ENCODE measurements around the gene SEC11A. TPM values are rescaled to one million over a fixed set of nuclear protein-coding genes. Genes with fewer than 3 reads are reported as not detected.
A peak's percentile ranks its signal among the peaks of the same experiment; 100 is the strongest.
"Not testable (repeated sequence)": the region's sequence is repeated elsewhere in the genome, so short reads cannot be mapped to it uniquely, and the experiment has no call there.

SEC11A gene
- total RNA-seq, 2 experiments from 2014 or later, result 110 to 119 TPM

DNA sequence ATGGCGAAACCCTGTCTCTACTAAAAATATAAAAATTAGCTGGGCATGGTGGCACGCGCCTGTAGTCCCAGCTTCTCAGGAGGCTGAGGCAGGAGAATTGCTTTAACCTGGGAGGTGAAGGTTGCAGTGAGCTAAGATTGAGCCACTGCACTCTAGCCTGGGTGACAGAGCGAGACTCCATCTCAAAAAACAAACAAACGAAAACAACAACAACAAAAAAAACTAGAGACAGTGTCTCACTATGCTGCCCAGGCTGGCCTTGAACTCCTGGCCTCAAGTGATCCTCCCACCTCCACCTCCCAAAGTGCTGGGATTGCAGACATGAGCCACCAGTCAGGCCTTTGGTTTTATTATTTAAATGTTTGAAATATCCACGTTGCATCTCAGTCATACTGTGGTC is 35.8 kb upstream of the SEC11A start:
- CTCF ChIA-PET, result interaction anchor here (1.0 to 2.9 kb wide), 2 partner anchors 16 to 17 kb away, joined by 3 to 10 read pairs; no protein-coding TSS in a partner anchor
- not testable (repeated sequence) for H3K27ac Mint-ChIP-seq, H3K4me3 Mint-ChIP-seq, H3K27me3 Mint-ChIP-seq, H3K9me3 Mint-ChIP-seq, DNase-seq
- peaks cover 43% of the 10 kb centered on the region for H3K36me3 Mint-ChIP-seq (ENCODE audit: low read depth)
- POLR2A ChIA-PET, result interaction anchor here (0.6 kb wide), 1 partner anchor 88 kb away, joined by 4 read pairs; no protein-coding TSS in a partner anchor
- H3K4me1 Mint-ChIP-seq, result peaks cover 60% of the 10 kb centered on the region

DNA sequence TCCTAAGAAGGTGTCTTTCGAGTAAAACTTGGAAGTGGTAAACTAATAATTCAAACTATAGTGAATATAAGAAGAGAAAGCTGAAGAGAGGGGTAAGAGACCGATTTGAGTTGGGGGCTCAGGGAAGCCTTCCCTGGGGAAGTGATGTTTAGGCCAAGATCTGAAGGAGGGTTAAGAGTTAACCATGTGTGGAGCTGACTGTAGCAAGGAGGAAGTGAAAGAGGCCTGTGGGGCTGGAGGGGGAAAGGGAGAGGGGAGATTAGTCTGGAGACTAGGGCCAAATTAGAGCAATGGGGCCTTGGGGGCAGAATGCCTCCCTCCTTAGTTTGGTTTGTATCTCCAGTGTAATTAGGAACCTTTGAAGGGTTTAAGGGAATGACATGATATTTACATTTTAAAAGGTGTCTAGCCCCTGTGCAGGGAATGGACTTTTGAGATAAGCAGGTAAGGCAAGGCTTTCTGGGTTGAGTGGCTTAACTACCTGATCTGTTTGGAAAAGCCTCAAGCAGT is 34.7 kb upstream of the SEC11A start:
- Mint-ChIP-seq H3K9me3 (no peaks in the 10 kb centered on the region), H3K4me3 (peak overlapping the region; percentile 89), H3K27me3 (no peaks in the 10 kb centered on the region), H3K27ac (peak overlapping the region; percentile 73), H3K36me3 (ENCODE audit: low read depth) (peaks cover 40% of the 10 kb centered on the region), H3K4me1 (peaks cover 64% of the 10 kb centered on the region)
- no peak for DNase-seq
- POLR2A ChIA-PET, result no interaction called here
- CTCF ChIA-PET, result interaction anchor here (0.5 to 2.9 kb wide), 9 partner anchors 10 to 119 kb away, joined by 3 to 10 read pairs (median 4); no protein-coding TSS in a partner anchor

DNA sequence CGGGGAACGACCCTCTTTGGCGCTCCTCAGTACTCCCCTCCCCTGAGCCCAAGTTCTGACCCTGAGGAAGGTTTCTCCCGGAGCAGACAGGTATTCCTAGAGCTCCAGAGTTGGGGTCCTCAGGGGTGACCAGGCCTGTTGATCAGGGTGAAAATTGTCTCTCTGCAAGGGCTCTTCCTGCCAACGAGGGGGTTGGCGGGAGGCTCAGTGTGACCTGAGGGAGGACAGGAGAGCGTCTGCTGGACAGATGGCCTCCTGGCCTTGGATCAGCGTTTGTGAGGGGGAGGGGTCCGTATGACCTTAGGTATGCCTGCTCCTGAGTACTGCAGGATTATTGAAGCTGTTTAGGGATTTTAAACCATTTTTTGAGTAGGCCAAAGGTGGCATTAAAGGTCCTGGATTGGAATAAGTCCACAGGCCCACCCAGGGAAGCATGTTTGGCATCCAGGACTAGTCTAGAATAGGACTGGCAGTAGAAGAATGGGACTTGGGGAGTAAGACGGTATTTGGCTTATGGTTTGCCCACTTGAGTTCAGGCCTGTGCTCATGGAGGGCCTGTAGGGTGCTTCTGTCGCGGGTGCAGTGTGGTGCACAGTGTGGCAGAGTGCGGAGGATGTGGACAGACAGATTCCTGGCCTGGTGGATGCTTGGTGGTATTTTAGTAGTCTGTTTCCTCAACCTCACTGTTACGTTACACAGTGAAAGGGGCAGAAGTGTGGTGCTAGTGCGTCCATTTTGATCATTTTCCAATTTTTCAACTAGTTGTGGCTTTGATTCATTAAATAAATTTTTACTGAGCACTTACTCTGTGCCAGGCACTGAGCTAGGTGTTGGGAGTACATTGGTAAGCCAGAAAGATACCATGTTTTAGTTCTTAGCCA is 33.4 kb upstream of the SEC11A start:
- ChIA-PET POLR2A (interaction anchor here (0.7 kb wide), 1 partner anchor 15 kb away, joined by 5 read pairs; no protein-coding TSS in a partner anchor), CTCF (interaction anchor here (0.9 to 2.9 kb wide), 11 partner anchors 9 to 151 kb away, joined by 3 to 10 read pairs (median 4); partner anchors contain the start of genes SEC11A and WDR73)
- Mint-ChIP-seq H3K27ac (peak overlapping the region; percentile 93), H3K27me3 (no peaks in the 10 kb centered on the region), H3K9me3 (no peaks in the 10 kb centered on the region), H3K4me3 (peak overlapping the region; percentile 89), H3K4me1 (peaks cover 64% of the 10 kb centered on the region), H3K36me3 (ENCODE audit: low read depth) (peaks cover 38% of the 10 kb centered on the region)
- DNase-seq, result peak; percentile 68

DNA sequence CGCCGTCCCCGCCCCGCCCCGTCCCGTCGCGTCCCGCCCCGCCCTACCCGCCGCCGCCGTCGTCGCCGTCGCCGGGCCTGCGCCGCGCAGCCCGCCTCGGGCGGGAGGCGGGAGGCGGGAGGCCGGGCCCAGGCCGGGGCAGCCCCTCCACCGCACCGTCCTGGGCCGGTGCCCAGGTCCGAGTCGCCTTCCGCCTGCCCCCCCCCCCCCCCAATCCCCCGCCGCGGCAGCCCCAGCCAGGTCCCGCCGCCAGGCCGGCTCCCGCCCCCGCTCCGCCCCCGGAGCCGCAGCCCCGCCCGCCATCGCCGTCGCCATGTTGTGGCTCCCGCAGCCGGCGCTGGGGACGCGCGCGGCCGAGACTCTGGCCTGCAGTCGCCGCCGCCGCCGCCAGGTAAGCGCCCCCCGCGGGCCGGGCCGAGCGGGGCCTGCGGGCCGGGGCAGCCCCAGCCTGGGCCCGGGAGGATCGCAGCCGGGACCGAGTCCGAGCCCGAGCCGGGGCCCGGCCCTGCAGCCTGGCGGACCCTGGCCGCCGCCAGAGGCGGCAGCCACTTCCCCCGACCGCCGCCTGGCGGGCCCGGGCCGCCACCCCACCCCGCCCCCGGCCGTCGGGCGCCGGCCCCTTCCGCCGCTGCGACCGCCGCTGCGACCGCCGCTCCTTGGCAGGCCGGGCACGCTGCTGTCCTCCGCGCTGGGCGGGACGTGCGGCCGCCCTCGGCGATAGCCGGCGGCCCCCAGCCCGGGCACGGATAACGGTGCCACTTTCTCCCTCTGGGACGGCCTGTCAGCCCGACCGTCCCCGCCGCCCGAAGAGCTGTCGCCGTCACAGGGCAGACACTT is 32.6 kb upstream of the SEC11A start, which contains the start of gene ZNF592:
TSS of gene ZNF592 (plus strand) at position 319 of the 837 bp plus-strand sequence. CDS start 34,084 bp downstream, outside the sequence.
- Mint-ChIP-seq H3K4me1 (peaks cover 60% of the 10 kb centered on the region), H3K36me3 (ENCODE audit: low read depth) (peaks cover 31% of the 10 kb centered on the region), H3K4me3 (peak within 1 kb of the TSS; percentile 89), H3K27me3 (no peaks in the 10 kb centered on the region), H3K27ac (peak within 1 kb of the TSS; percentile 93), H3K9me3 (no peaks in the 10 kb centered on the region)
- POLR2A ChIA-PET, result interaction anchor here (0.7 to 1.6 kb wide), 2 partner anchors 14 to 32 kb away, joined by 5 to 6 read pairs; partner anchors contain the start of gene SEC11A
- DNase-seq, result peak; percentile 77
- CTCF ChIA-PET, result interaction anchor here (0.9 to 2.9 kb wide), 8 partner anchors 8 to 150 kb away, joined by 3 to 10 read pairs (median 6); partner anchors contain the start of genes SEC11A and WDR73

DNA sequence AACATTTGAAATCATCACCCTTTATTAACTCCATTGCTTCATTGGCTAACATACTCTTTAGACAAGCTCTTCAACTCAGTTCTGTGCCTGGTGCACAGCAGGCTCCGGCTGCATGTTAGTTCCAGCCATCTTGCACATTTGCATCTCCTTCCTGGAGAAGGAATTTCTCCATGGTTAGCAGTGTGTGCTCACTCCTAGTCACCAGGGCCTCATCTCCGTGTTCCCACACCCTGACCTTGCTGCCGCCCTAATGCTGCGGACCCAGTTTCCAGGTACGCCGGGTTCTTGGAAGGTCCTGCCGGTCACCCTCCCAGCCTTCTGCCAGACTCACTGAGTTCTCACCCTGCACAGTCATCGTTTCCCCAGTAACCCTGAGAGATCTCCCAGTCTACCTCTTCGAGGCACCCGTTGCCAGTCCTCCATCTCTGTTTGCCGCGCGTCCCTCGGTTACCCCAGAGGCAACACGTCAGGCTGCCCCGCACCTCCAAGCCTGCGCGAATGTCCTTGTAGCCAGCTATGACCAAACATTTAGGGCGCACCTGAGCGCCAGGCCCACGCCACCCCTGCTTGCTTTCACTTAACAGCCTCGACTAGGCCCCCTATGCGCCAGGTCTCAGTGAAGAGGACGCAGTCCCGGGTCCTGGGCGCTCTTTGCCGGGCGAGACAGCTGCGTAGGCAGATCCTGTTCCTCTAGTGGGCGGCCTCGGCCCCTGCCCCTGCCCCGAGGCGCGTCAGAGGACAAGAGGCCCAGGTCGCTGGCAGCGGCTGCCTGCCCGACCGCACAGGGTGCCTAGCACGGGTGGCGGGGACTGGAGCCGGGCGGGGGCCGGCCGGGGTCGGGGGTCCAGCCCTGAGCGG is 31.7 kb upstream of the SEC11A start:
- peaks cover 57% of the 10 kb centered on the region for H3K4me1 Mint-ChIP-seq
- H3K36me3 Mint-ChIP-seq (ENCODE audit: low read depth), result peaks cover 27% of the 10 kb centered on the region
- DNase-seq, result peak; percentile 75
- no peaks in the 10 kb centered on the region for H3K9me3 Mint-ChIP-seq
- ChIA-PET POLR2A (interaction anchor here (1.6 kb wide), 1 partner anchor 32 kb away, joined by 6 read pairs; the partner anchor contains the start of gene SEC11A), CTCF (interaction anchor here (0.7 to 1.1 kb wide), 2 partner anchors 10 to 257 kb away, joined by 4 to 5 read pairs; no protein-coding TSS in a partner anchor)
- peak overlapping the region; percentile 84 for H3K4me3 Mint-ChIP-seq
- no peaks in the 10 kb centered on the region for H3K27me3 Mint-ChIP-seq
- peak overlapping the region; percentile 93 for H3K27ac Mint-ChIP-seq

DNA sequence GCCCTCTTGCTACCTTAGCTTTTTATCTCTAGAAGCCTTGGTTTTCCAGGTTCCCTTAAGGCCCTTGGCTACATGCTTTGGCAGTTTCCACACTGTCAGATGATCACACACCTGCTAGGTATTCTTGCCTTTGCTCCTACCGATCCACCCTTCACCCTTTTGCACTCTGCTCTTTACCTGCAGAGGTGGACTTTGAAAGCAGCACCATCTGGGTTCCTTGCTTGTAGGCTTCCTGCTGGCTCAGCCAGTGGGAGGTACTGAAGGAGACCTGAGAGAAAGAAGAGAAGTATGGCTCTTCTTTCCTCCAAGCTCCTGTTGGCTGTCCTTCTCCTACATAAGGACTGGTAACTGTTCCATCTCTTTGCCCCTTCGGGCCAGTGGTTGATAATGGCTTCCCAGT is 25.2 kb upstream of the SEC11A start:
- no peak for DNase-seq
- no peak overlapping the region for H3K4me3 Mint-ChIP-seq
- POLR2A ChIA-PET, result no interaction called here
- CTCF ChIA-PET, result interaction anchor here (1.4 to 1.6 kb wide), 3 partner anchors 8 to 16 kb away, joined by 5 to 7 read pairs (median 6); no protein-coding TSS in a partner anchor
- no peaks in the 10 kb centered on the region for H3K27me3 Mint-ChIP-seq
- peaks cover 2% of the 10 kb centered on the region for H3K36me3 Mint-ChIP-seq (ENCODE audit: low read depth)
- peaks cover 38% of the 10 kb centered on the region for H3K4me1 Mint-ChIP-seq
- H3K27ac Mint-ChIP-seq, result no peak overlapping the region
- H3K9me3 Mint-ChIP-seq, result no peaks in the 10 kb centered on the region

DNA sequence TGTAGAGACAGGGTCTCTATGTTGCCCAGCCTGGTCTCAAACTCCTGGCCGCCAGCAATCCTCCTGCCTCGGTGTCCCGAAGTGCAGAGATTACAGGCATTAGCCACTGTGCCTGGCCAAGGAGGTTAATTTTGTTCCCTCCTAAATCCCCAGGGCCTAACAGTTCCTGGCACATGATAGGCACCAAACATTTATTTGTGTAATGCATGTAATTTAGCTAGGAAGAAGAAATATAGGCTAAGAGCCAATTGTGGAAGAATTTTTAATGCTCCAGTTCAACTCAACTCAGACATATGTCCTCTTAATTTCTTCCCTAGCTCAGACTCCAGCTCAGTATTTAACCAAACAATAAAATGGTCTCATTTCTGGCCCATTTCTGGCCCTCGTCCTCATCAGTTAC is 24.8 kb upstream of the SEC11A start:
- ChIA-PET POLR2A (no interaction called here), CTCF (interaction anchor here (1.4 to 1.6 kb wide), 2 partner anchors 9 to 15 kb away, joined by 6 to 7 read pairs; no protein-coding TSS in a partner anchor)

DNA sequence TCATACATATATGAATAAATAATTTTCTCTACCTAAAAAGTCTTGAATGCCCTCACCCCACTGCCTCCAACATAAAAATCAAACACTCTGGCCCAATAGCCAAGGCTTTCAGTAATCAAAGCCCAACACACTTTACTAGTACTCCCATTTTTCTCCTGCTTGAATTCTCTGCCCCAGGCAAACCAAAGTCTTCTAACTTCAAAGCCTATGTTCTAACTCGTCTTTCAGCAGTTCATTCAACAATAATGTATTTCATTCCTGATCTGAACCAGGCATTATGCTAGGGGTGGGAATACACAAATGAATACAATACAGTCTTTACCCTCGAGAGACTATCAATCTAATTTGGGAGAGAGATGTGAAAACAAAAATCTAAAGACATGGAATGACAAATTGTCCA is 21.1 kb upstream of the SEC11A start:
- no peak overlapping the region for H3K4me3 Mint-ChIP-seq
- no peaks in the 10 kb centered on the region for H3K36me3 Mint-ChIP-seq (ENCODE audit: low read depth)
- no peak for DNase-seq
- POLR2A ChIA-PET, result no interaction called here
- no peaks in the 10 kb centered on the region for H3K9me3 Mint-ChIP-seq
- peaks cover 49% of the 10 kb centered on the region for H3K4me1 Mint-ChIP-seq
- peak overlapping the region; percentile 84 for H3K27ac Mint-ChIP-seq
- no peaks in the 10 kb centered on the region for H3K27me3 Mint-ChIP-seq
- CTCF ChIA-PET, result interaction anchor here (0.6 to 1.2 kb wide), 4 partner anchors 10 to 81 kb away, joined by 3 to 5 read pairs (median 3); no protein-coding TSS in a partner anchor

More for the DNA sequence above, 24.8 kb upstream of the SEC11A start:
- Mint-ChIP-seq H3K4me1 (peaks cover 38% of the 10 kb centered on the region), H3K4me3 (no peak overlapping the region), H3K27me3 (no peaks in the 10 kb centered on the region), H3K9me3 (no peaks in the 10 kb centered on the region), H3K36me3 (ENCODE audit: low read depth) (peaks cover 2% of the 10 kb centered on the region), H3K27ac (no peak overlapping the region)
- DNase-seq, result no peak

DNA sequence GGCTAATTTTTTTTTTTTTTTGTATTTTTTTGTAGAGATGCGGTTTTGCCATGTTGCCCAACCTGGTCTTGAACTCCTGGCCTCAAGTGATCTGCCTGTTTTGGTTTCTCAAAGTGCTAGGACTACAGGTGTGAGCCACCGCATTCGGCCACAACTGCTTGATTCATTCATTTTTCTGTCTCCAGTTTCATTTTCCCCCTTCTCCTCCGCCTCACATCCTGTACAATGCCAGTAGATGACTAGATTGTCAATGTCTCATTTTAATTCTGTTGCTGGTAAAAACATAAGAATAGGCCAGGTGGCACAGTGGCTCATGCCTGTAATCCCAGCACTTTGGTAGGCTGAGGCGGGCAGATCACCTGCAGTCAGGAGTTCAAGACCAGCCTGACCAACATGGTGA is 20.4 kb upstream of the SEC11A start:
- H3K4me1 Mint-ChIP-seq, result peaks cover 54% of the 10 kb centered on the region
- H3K27me3 Mint-ChIP-seq, result no peaks in the 10 kb centered on the region
- peak overlapping the region; percentile 96 for H3K27ac Mint-ChIP-seq
- peak; percentile 88 for DNase-seq
- POLR2A ChIA-PET, result no interaction called here
- CTCF ChIA-PET, result interaction anchor here (0.6 to 6.3 kb wide), 7 partner anchors 8 to 166 kb away, joined by 3 to 53 read pairs (median 5); partner anchors contain the start of gene SEC11A
- H3K9me3 Mint-ChIP-seq, result no peaks in the 10 kb centered on the region
- peak overlapping the region; percentile 4 for H3K4me3 Mint-ChIP-seq
- H3K36me3 Mint-ChIP-seq (ENCODE audit: low read depth), result no peaks in the 10 kb centered on the region

DNA sequence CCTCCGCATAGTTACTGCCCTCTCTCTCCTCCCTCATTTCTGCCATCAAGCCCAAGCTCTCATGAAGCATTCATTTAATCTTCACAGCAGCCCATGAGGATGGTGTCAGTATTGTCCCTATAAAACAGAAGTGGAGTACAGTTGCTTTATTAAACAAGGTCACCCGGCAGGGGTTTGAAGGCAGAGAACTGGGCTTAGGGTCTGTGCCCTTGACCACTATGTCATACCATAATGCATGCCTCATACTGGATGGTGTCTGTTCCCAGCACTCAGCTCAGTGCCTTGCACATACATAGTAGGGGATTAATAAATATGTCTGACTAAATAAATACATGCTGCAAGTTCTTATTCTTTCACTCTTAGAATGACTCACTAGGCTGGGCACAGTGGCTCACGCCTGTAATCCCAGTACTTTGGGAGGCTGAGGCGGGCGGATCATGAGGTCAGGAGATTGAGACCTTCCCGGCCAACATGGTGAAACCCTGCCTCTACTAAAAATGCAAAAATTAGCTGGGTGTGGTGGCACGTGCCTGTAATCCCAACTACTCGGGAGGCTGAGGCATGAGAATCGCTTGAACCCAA is 19.6 kb upstream of the SEC11A start:
- DNase-seq, result peak; percentile 24
- ChIA-PET POLR2A (interaction anchor here (0.6 to 1.7 kb wide), 3 partner anchors 11 to 48 kb away, joined by 3 to 13 read pairs (median 4); partner anchors contain the start of gene SEC11A), CTCF (interaction anchor here (0.6 to 6.3 kb wide), 13 partner anchors 9 to 1890 kb away, joined by 3 to 53 read pairs (median 4); partner anchors contain the start of gene SEC11A)
- peak overlapping the region; percentile 96 for H3K27ac Mint-ChIP-seq
- not testable (repeated sequence) for H3K27me3 Mint-ChIP-seq; H3K9me3 Mint-ChIP-seq; H3K36me3 Mint-ChIP-seq (ENCODE audit: low read depth)
- peaks cover 57% of the 10 kb centered on the region for H3K4me1 Mint-ChIP-seq
- H3K4me3 Mint-ChIP-seq, result peak overlapping the region; percentile 64

Measured in activated CD4-positive, alpha-beta T cell treated with anti-CD3 and anti-CD28 coated beads, Interleukin-2, amount 10 ng/mL, durations not matched to agents 7 days and 5 days (primary cell).